HG02798 (cell line): Measurements from ENCODE around the gene WDR26.

ENCODE experiments used
- ATAC-seq: cut with Tn5 transposase; IDR thresholded peaks from one replicate; pipeline ENCODE4 v1.9.1; 2021; ENCODE audit warnings: mild to moderate bottlenecking; ENCODE audit not compliant: unreplicated experiment, poor library complexity

WDR26 gene

DNA sequence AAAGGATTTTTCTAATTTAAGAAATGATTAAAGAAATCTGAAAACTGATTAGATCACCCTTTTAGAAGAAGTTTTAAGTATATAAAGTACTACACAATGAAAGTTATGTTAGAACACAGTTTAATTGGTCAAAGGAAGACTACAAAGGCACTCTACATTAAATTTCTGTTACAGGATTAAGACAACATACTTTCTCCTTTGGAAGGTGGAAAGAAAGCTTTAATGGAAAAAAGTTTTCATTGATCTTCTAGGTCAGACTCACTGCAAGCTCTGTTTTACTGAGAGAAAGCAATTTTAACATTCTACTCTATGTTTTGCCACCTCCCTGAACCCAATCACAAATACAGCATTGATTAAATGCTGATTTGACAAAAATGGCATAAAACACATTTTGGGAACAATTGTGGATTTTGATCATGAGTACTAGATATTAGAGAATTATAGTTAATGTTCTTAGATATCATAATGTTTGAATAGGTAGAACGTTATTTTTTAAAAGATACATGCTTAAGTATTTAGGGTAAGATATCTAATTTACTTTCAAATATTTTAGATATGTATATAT is 32.0 kb downstream of the WDR26 start:
- ATAC-seq: no peak

DNA sequence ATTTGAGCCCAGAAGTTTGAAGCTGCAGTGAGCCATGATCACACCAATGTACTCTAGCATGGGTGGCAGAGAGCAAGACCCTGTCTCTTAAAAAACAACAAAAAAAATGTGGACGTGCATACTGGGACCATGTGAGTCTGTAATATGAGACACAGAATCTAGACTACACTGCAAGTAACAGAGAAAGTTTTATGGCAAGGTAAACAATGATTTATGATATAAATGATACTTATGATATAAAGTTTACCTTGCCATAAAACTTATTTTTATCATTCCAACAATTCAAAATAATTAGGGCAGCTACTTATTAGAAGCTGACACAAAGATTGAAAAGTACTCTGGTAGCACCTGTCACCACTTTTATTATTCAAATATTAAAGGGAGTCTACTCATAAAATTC is 34.7 kb downstream of the WDR26 start:
- ATAC-seq: no peak

DNA sequence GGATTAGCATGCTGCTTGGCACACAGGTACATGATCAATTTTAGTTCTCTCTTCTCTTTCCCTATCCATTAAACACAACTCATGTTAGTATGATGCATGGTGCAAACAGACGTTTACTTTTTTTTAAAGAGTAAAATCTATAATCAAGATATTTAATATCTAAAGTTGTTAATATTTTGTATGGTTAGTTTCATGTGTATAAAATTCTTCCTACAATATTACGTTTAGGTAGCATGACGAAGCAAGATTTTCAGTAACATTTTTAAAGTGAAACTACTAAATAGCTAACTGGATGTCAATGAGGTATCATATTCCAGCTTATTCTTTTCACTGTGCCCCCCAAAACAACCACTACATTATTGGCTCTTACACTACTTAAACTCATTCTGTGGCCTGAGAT is 41.3 kb downstream of the WDR26 start:
- ATAC-seq: no peak

DNA sequence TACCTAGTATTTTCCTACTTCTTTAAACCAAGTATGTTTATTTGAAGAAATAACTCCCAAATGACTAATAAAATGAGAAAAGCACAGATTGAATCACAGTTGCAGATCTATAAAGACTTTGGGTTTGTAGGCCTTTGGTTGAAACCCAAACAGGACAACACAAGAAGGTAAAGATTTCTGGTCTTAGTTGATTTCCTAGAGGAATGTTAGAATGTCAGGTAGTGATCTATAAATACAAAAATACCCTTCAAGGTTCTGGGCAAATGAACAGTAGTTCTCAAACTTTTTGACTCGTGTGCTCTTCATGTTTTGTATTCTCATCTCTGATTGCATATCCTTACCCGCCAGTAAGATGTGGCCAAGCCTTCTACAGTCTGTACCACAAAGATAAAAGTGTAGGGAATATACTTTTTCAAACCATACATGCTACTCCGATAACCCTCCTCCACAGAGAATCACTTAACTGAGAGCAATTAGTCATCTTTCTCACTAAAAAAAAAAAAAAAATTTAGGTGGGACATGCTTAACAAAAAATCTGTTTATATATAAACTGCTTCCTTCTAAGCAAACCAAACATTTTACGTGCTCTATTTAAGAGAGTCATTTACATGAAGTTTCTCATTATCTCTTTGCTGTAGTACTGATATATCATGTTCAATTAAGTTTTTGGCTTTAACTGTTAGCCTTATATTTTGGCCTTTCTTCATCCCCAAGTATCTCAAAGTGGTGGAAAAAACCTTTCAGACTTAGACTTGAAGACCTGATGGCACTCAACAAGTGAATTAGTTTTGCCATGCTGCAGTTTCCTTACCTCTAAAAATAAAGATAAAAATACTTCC is 42.0 kb downstream of the WDR26 start:
- no peak for ATAC-seq

DNA sequence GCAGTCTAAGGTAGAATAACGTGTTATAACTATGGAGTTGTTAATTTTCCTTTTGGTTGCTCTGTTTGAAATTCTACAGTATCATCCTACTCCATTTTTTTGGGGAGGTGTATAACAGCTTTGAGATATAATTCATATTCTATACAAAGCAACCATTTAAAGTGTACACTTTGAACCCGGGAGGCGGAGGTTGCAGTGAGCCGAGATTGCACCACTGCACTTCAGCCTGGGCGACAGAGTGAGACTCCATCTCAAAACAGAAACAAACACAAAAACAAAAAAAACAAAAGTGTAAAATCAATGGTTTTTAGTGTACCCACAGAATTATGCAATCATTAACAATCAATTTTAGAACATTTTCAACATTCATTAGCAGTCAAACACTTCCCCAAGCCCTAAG is 44.1 kb downstream of the WDR26 start:
- no peak for ATAC-seq

DNA sequence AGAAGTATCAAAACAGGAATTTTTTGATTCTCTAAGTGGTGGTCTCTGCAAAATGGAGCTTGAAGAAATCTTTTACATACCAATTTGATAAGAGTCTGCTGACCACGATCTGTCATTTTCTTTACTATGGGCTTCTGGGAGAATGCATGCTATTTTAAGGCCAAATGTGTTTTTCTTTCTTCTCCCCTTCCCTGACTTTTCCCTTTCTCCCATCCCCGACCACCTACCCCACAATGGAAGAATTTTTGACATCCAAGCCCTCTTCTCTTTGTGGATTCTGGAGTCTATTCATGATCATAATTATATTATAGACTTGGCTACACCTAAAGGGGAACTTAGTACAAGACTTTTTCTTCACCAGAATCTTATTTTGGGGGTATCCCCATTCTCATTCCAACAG is 46.7 kb downstream of the WDR26 start:
- no peak for ATAC-seq

DNA sequence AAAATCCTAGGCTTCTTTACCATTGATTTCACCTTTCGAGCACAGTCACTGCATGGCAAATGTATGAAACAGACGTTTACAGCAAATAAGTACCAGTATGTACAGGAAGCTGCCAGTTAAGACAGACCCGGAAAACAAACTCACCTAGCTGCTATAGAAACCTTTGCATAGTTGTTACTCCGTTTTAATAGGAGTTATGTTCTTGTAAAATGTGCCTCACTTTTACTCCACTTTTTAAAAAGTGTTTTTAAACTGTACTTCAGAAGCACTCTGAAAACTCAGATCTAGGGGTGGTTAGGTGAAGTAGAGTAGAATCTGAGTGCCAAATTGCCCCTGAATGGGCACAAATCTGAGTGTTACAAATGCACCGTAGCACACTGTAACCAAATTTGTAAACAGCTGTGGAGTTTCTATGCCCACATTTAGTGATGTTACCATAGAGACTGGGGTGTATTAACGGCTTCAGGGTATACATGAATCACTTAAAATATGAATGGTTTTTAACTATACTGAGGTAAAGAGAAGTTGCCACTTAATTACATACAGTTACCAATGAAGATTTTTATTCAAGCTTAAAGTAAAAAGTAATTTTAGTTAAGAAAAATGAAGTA is 47.2 kb downstream of the WDR26 start:
- ATAC-seq: no peak

DNA sequence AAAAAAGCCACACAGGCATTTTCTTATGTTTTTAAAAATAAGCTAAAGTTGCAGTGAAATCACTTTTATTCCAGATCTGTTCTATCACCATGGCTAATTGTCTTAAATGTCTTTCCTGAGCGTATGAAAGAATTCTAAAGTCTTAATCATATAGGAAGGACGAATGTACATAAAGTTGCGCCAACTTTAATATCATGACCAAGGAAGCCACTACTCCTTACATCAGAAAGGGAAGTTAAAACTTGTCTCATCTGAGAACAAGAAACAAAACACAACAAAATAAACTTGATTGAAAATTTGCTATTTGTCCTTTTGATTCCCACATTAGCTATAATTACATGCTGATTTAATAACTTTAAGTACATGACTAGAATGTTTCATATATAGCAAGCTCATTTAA is 51.4 kb downstream of the WDR26 start:
- ATAC-seq: no peak

DNA sequence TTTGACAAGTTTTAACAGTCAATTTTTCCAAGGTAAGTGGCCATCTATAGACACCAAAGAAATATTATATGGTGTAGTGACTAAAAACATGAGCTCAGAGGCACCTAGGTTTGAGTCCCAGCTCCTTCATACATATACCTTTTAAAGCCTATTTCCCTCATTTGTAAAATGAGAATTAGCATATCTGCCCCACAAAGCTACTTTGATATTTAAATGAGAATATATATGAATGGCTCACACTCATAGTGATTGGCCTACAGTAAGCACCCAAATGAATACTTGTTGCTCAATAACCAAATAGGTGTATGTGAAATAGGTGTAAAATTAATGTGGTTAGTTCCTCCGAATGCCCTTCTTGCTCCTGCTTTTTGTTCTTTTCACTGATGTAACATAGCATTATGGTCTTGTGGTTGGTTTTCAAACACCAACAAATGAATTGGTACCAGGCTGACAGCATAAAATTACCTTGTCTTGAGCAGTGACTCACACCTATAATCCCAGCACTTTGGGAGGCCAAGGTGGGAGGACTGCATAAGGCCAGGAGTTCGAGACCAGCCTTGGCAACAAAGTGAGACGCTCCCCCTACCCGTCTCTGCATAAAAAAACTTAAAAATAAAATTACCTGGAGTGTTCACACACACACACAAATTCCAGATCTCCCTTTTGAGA is 52.6 kb downstream of the WDR26 start:
- no peak for ATAC-seq

DNA sequence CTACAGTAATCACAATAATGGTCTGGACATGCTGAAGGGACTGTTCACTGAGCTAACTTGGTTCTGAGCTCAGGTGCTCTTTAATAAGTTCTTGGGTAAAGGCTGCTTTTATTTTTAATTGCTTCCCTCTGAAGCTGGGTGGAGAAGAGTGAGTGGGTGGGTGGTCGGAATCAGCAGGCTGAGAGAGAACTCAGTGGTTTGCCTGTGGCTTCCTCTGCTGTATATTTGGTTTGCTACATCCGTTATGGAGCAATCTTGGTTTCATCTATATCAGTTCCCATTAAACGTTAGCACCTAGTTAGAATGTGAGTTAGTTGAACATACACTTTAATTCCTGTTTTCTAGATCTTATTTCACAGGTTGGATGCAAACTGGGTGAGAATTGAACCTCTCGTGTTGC is 54.6 kb downstream of the WDR26 start:
- ATAC-seq: peak; percentile 63

DNA sequence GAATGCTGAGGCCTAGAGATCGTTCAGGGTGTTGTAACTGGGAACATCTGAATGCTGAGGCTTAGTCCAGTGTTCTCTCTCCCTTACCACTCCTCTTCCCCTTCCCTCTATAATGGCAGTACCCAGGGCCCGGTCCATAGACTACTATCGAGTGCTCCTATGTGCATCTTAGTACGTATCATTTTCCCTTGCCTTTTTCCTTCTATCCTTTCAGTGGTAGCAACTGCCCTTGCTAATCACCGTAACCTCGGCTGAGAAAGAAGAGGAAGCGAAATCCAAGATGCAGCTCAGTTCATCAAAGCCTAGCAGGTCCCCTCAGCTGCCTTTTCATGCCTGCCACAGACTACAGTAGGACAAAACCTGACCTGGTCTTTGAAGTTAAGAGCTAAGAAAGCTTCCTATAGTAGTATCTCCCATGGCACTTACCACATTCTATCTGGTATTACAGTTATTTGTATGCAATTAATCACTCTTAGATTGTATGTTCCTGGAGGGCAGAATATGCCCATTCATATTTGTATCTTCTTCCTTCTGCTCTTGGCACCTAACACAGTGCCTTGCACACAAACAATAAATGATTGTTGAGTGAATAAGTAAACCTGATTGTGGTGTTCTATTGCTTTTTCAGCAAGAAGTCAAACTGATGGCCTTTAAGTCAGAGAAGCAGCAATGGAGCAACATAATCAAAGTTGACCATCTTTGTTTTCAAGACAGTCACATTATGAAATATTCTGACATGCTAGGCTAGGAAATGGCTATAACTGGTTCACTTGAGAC is 55.6 kb downstream of the WDR26 start:
- ATAC-seq: peak; percentile 41

DNA sequence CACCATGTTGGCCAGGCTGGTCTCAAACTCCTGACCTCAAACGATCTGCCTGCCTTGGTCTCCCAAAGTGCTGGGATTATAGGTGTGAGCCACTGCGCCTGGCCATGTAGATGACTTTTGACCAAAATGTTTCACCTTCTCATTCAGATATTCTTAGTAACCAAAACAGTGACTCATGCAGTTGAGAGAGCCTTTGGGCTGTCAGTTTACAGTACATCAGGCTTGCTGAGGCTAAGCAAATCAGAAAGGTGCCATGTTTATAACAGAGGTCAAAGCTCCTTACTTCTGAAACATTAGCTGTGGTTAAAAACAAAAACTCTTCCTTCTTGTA is 57.0 kb downstream of the WDR26 start:
- ATAC-seq: peak; percentile 67

DNA sequence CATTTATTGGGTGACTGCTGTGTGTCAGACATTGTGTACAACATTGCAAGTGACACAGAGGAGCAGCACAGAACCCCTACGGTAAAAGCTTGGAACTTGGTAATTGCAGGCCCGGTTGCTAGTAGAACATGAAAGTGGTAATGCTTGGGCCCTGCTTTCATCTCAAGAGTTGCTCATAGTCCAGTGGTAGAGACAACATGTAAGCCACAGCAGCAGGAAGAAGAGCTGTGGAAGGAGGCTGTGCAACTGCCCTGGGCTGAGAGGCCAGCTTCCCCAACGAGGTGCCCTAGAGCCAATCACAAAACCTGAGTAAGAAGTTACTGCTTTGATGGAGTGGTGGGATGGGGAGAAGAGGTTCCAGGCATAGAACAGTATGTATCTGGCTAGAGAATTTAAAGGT is 59.5 kb downstream of the WDR26 start:
- no peak for ATAC-seq

DNA sequence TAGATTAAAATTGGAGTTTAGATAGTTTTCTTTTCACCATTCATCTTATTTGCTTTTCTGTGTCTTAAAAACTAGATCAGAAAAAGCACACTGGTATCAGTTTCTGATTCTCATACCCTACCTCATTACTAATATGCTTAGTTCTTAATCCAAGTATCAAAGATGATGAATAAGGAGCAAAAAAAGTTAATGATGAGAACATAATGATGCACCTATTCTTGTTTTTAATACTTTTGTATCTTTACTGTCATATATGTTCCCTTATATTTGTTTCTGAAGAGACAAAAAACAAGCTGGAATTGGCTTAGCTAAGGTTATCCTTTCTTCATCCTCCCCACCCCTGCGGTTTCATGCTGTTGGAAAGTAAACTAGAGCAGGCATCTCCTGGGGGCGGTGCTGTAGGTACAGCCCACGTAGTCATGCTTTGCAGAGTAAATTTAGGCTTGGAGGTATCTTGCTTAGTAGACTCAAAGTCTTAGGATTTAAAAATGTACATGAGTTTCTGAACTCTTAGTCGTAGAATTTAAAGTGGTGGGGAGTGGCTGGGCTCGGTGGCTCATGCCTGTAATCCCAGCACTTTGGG is 61.5 kb downstream of the WDR26 start:
- ATAC-seq: no peak

DNA sequence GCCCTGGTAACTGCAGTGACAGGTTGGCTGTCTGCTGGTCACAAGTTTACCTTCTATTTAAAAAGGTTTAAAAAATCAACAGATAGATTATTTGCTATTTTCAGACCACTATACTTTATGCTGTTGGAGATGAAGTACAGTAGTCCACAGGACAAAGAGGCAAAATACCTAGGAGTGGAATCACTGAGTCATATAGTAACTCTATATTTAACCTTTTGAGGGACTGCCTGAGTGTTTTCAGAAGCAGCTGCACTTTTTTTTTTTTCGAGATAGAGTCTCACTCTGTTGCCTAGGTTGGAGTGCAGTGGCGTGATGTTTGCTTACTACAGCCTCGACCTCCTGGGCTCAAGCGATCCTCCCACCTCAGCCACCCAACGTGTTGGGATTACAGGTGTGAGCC is 66.2 kb downstream of the WDR26 start:
- ATAC-seq: peak; percentile 84

DNA sequence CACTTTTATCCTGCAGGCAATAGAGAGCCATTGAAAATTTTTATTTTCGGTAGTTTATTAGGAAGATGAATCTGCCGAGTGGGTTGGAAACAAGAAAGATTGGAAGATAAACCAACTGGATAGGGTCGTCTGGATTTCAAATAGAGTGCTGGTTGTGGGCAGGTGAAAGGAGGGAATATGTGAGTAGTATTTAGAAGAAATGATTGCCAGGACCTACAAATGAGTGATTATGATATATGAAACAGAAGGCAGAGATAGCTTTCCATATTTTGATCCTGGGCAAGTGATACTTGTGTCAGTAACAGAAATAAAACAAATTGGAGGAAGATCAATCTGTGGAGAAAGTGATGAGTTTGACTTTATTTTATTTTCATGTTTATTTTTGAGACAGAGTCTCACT is 75.4 kb downstream of the WDR26 start:
- no peak for ATAC-seq

DNA sequence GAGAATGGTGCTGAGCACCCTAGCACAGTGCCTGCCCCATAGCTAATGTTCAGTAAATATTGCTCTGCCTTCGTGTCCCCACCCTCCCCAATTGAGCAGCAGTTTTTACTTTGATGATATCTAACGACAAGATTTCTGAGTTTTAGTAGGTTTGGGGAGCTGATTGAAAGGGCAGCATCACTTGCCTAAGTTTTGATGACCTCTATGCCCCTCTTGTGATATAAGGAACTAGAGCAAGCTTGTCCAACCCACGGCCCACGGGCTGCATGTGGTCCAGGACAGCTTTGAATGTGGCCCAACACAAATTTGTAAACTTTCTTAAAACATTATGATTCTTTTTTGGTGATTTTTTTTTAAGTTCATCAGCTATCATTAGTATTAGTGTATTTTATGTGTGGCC is 76.4 kb downstream of the WDR26 start:
- ATAC-seq: no peak

DNA sequence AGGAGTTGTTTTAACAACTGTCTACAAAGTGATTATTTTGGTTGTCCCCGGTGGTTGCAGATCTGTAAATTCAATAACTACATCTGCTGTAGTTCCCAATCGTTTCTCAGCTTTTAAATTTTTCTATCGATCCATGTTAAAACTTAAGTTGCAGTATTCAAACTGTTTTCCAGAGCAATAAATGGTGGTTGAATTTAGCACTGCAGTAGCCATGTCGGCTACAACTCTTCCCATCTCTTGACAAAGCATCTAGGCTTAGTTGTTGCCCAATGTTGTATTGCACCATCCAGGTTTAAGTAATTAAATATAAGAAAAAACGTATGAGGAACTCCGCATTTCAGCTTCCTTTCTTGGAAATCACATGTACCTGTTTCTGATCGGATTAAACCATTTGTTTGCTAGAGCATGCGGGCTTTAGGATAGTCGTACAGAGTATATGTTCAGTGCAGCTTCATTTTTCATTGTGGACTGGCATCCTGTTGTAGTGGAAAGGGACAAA is 76.9 kb downstream of the WDR26 start:
- no peak for ATAC-seq

DNA sequence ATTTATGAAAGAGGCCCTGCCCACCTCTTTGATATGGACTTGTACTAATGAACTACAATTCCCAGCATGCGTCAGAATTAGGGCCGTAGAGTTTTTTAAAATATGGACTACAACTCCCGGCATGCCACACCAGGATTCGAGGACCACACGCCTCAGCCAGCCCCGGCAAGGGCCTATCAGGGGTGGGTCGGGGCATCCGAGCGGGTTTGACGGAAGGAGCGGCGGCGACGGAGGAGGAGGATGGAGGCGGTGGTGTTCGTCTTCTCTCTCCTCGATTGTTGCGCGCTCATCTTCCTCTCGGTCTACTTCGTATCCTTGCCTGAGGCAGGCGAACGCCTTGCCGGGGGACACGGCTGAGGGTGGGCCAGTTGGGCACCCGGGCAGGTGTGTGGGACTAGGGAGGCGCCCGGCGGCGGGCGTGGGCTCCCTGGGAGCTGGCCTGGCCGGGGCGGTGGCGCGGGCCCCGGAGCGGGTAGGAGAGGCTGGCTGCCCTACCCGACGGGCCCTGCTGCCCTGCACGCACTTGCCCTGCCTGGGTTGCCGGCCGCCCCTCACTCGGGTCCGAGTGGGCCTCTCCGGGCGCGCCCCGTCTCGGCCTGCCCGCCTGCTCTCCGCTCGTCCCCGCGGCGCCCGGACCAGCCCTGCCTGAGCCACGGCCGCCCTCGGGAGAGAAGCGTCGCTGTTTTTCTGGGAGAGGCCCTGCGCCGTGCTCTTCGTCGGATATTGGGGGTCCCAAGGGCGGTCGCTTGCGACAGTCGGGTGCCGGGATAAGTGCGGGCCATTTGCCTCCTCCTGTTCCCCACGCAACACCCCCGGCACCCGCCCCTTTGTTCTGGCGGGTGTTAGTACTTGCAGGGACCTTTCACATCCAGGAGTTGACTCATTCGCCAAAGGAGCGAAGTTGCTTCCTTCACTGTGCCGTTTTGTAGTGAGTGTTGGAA is 77.6 kb downstream of the WDR26 start, which contains the start of gene CNIH4:
CNIH4 (plus strand) TSS at position 195 of the 941 bp plus-strand sequence; CDS start at position 241, 46 bp downstream.
- peak; percentile 99 for ATAC-seq
